HG02798 (cell line): ENCODE measurements around the gene CDC42EP3.

Experiments
- ATAC-seq: cut with Tn5 transposase; IDR thresholded peaks from one replicate; pipeline ENCODE4 v1.9.1; 2021; ENCODE audit warnings: mild to moderate bottlenecking; ENCODE audit not compliant: unreplicated experiment, poor library complexity

CDC42EP3 gene

GRCh38 chr2:37593024-37593423 is 78.4 kb downstream of the CDC42EP3 start:
- no peak for ATAC-seq
